HL-60 (cell line): ENCODE data around the gene TUB.

Experiments
- DNase-seq, 2 experiments: peaks; one replicate each; pipeline ENCODE4 v3.0.0-alpha.2; 2010 to 2020; ENCODE audit warnings: low read depth in 1 of 2, low spot score in 1 of 2
- H3K27ac ChIP-seq: fragments of 250-450 bp; sonication (Bioruptor Pico); replicated peaks from 2 replicates; pipeline ENCODE4 v1.5.1; 2020; ENCODE audit warnings: mild to moderate bottlenecking, moderate library complexity
- H3K27me3 ChIP-seq: fragments of 250-450 bp; sonication (Bioruptor Pico); 2 replicates; pipeline ENCODE4 v1.5.1; 2021; ENCODE audit warnings: mild to moderate bottlenecking, moderate library complexity; ENCODE audit not compliant: insufficient read depth, poor library complexity, severe bottlenecking
- H3K4me3 ChIP-seq: replicated peaks from 2 replicates; pipeline ENCODE4 v1.5.1; 2011; ENCODE audit warnings: mild to moderate bottlenecking, control low read depth, low read length; ENCODE audit not compliant: insufficient read depth
- CTCF ChIP-seq: IDR thresholded peaks from one replicate; pipeline ENCODE4 v1.5.1; 2011; ENCODE audit warnings: low read length, control low read depth, inconsistent platforms; ENCODE audit not compliant: insufficient read depth
- GABPA ChIP-seq: IDR thresholded peaks from 2 replicates; pipeline ENCODE4 v1.6.1; 2012; ENCODE audit warnings: low read depth
- POLR2AphosphoS5 ChIP-seq: IDR thresholded peaks from 2 replicates; pipeline ENCODE4 v1.6.1; 2012; ENCODE audit warnings: low read depth
- REST ChIP-seq: IDR thresholded peaks from 2 replicates; pipeline ENCODE4 v1.6.1; 2012; ENCODE audit warnings: low read depth; ENCODE audit not compliant: insufficient replicate concordance
- SPI1 ChIP-seq: IDR thresholded peaks from 2 replicates; pipeline ENCODE4 v1.6.1; 2012; ENCODE audit warnings: low read depth, mild to moderate bottlenecking, borderline replicate concordance

The TUB gene

GRCh38 chr11:8111636-8112035, 30.6 kb downstream of the TUB start:
- Histone ChIP-seq H3K27me3 (no peaks in the 10 kb centered on the region), H3K4me3 (no peak overlapping the region), H3K27ac (no peak overlapping the region)
- TF ChIP-seq CTCF (no peak), GABPA (no peak), POLR2AphosphoS5 (no peak), REST (no peak), SPI1 (no peak)
- no peak for DNase-seq

- H3K27ac ChIP-seq: no peak overlapping the region
- no peaks in the 10 kb centered on the region for H3K27me3 ChIP-seq
- DNase-seq: no peak
- H3K4me3 ChIP-seq: no peak overlapping the region
- TF ChIP-seq CTCF (no peak), SPI1 (no peak)
Measured at GRCh38 chr11:8122173-8122764, 41.3 kb downstream of the TUB start.

GRCh38 chr11:8126649-8127289, 45.8 kb downstream of the TUB start:
- TF ChIP-seq CTCF: no peak
- no peak for TF ChIP-seq POLR2AphosphoS5
- TF ChIP-seq REST: no peak
- TF ChIP-seq SPI1: no peak
- no peak for TF ChIP-seq GABPA
- no peaks in the 10 kb centered on the region for H3K27me3 ChIP-seq
- H3K27ac ChIP-seq: no peak overlapping the region
- no peak overlapping the region for H3K4me3 ChIP-seq
- DNase-seq: no peak

- H3K27ac ChIP-seq: no peak overlapping the region
Measured at GRCh38 chr11:8127447-8127846, 46.4 kb downstream of the TUB start.

More at GRCh38 chr11:8127447-8127846, 46.4 kb downstream of the TUB start:
- Histone ChIP-seq H3K27me3 (no peaks in the 10 kb centered on the region), H3K4me3 (no peak overlapping the region)
- DNase-seq: no peak
- TF ChIP-seq GABPA (no peak), REST (no peak), POLR2AphosphoS5 (no peak), SPI1 (no peak), CTCF (no peak)
